GM19025 (cell line): ENCODE measurements around the gene SLC25A13.
A peak's percentile ranks its signal among the peaks of the same experiment; 100 is the strongest.
"Not testable (repeated sequence)": the region's sequence is repeated elsewhere in the genome, so short reads cannot be mapped to it uniquely, and the experiment has no call there.

ENCODE experiments used
- ATAC-seq: cut with Tn5 transposase; IDR thresholded peaks from one replicate; pipeline ENCODE4 v1.9.1; 2021; ENCODE audit warnings: mild to moderate bottlenecking, low read depth, moderate library complexity; ENCODE audit not compliant: unreplicated experiment

Gene SLC25A13, protein sequence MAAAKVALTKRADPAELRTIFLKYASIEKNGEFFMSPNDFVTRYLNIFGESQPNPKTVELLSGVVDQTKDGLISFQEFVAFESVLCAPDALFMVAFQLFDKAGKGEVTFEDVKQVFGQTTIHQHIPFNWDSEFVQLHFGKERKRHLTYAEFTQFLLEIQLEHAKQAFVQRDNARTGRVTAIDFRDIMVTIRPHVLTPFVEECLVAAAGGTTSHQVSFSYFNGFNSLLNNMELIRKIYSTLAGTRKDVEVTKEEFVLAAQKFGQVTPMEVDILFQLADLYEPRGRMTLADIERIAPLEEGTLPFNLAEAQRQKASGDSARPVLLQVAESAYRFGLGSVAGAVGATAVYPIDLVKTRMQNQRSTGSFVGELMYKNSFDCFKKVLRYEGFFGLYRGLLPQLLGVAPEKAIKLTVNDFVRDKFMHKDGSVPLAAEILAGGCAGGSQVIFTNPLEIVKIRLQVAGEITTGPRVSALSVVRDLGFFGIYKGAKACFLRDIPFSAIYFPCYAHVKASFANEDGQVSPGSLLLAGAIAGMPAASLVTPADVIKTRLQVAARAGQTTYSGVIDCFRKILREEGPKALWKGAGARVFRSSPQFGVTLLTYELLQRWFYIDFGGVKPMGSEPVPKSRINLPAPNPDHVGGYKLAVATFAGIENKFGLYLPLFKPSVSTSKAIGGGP

DNA sequence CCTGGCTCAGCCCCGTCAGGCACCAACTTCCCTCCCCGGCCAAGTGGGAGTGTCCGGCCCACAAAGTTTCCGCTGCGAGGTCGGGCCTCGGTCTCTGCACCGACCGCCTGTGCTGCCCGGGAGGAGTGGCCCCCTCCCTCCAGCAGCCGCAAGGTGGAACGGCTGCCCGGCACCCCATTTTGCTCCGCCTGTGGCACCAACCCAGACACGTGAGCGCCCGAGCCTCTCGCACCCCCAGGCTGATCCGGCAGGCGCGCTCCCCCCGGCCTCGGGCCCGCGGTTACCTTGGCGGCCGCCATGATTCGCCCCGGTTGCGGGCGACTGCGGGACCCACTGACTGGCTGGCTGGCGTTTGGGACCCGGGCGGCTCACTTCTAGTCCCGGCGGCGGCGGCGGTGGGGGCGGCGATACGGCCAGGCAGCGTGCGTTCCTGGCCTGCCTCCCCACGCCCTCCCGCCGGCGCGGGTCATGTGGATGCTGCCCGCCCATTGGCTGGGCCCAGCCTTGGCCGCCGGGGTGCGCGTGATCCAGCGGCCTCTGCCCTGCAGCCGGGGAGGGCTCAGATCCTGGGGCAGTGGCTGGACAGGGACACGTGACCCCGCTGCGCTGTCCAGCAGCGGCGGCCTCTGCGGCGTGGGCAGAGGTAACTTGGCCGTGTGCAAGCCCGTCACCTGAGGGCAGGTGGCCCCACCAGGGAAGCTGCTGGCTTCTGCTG lies at the start of gene SLC25A13:
TSS of gene SLC25A13 (minus strand) at position 441 of the 715 bp plus-strand sequence. CDS start at position 299, 142 bp downstream.
- ATAC-seq = peak; percentile 77

DNA sequence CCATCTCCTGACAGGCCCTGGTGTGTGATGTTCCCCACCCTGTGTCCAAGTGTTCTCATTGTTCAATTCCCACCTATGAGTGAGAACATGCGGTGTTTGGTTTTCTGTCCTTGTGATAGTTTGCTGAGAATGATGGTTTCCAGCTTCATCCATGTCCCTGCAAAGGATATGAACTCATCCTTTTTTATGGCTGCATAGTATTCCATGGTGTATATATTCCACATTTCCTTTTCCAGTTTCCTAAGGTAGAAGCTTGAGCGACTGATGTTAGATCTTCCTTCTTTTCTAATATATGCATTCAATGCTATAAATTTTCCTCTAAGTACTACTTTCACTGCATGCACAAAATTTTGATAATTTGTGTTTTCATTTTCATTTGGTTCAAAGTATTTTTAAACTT lies 44.0 kb upstream of the SLC25A13 start:
- ATAC-seq = not testable (repeated sequence)

DNA sequence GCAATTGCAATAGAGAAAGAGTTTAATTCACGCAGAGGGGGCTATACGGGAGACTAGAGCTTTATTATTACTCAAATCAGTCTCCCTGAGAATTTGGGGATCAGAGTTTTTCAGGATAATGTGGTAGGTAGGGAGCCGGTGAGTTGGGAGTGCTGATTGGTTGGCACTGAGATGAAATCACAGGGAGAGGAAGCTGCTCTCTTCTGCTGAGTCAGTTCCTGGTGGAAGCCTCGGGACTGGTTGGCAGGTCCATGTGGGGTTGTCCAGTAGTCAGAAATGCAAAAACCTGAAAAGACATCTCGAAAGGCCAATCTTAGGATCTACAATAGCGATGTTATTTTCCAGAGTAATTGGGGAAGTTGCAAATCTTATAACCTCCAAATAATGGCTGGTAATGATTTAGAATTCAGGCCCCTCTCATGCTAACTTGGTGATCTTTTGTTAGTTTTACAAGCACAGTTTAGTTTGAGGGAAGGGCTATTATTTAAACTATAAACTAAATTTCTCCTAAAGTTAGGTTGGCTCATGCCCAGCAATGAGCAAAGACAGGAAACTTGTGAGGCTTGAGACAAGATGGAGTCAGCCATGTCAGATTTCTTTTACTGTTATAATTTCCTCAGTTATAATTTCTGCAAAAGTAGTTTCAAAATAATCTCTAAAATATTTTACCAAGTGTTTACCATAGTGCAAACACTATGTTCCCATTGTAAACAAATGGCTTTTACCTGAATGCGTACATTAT lies 39.4 kb upstream of the SLC25A13 start:
- no peak for ATAC-seq

DNA sequence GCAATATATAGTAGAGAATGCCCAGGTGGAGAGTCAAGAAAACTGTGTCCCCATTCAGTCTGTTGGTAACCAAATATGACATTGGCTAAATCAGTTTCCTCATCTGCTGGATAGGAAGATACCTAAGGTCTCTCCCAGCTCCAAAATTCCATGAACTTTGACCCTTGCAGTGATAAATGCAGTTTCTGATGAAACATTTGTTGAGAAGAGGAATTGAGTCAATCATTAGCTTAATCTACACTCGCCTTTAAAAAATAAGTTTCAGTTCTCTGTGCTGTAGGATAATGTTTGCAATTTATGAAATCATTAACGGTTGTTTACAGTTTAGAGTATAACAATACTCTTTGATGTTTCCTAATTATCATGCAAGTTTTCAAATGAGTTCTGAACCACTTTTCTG lies 38.0 kb upstream of the SLC25A13 start:
- peak; percentile 69 for ATAC-seq

DNA sequence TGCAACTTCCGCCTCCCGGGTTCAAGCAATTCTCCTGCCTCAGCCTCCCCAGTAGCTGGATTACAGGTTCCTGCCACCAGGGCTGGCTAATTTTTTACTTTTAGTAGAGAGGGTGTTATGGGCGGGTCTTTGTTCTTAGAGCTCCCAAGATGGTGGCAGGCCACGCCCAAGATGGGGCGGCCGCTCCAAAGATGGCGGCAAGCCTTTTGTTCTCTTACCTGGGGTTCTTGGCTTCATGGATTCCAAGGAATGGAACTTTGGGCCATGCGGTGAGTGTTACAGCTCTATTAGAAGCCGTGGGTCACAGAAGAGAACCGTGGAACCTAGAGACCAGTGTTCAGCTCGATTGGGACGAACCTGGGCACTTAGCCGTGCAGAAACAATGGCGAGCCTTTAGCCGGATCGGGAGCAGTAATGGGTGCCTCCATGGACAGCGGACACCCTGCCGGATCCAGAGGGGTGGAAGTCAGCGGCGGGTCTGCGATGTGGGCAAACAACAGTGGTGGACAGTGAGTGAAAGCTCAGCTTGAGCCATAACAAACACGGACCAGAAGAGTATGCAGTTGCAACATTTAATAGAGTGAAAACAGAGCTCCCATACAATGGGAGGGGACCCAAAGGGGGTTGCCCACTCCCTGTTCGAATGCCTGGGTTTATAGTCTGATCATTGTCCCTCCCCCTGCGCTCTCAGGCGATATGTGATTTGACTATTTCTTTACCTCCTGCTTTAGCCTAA lies 36.5 kb upstream of the SLC25A13 start:
- not testable (repeated sequence) for ATAC-seq

DNA sequence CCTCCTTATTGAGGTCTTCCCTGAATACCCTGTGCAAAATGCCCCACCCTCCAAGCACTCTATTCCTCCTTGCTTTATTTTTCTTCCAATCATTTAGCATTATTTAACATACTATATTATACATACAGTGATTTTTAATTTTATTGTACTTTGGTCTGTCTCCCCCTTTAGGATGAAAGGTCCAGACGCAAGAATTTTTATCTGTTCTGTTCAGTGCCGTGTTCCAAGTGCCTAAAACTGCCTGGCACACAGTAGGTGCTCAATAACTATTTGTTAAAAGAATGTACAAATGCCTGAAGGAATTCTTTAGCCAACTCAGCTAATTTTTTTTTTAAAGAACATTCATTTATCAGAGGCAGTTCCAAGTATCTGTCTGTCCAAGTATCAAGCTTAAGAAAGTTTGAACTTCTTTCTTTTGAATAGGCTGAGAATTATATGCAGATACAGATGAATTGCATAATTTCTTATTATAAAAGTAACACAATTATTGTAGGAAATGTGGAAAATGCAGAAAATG lies 34.1 kb upstream of the SLC25A13 start:
- no peak for ATAC-seq

DNA sequence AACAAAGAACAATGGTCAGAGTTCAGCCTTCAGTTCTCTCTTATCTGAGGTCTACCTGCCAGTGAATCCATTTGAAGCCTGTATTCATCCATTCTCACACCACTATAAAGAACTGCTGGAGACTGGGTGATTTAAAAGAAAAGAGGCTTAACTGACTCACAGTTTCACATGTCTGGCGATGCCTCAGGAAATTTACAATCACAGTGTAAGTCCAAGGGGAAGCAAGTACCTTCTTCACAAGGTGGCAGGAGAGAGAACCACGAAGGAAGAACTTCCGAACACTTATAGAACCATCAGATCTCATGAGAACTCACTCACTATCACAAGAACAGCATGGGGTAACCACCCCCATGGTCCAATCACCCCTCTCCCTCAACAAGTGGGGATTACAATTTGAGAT lies 33.0 kb upstream of the SLC25A13 start:
- ATAC-seq = no peak

DNA sequence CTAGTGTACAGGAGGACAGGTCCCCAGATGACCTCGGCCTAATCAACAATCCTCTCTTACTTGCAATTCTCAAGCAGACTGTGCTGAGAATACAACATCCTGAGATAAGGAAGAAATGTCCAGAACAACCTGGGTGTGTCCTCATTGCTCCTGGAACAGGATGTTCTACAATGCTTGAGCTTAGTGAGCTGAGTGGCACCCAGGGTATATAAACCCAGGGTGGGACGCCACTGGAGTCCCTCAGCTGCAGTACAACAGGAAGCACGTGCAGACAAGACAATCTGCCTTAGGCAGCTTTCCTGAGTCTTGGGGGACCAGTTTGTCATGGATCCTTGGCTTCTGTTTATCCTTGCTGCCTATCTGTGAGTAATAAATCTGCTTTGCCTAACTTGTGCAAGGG lies 27.7 kb upstream of the SLC25A13 start:
- no peak for ATAC-seq

DNA sequence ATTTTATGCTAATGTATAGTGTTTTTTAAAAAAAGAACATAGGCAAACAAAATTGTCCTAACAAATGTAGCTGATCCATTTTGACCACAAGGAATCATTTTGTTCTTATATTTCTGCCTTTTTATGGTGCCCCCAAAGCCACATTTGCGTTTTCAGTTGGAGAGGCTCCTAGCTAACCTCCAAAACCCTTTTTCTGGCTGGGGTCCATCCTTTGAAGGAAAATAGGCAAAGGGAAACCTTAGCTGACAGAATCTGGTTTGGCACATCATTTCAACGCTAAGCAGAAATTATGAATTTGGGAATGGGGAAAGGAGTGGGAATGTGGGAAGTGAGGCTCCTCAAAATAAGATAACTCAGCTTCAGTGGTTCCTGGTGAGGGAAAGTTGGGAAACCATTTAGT lies 25.6 kb upstream of the SLC25A13 start:
- ATAC-seq = no peak

DNA sequence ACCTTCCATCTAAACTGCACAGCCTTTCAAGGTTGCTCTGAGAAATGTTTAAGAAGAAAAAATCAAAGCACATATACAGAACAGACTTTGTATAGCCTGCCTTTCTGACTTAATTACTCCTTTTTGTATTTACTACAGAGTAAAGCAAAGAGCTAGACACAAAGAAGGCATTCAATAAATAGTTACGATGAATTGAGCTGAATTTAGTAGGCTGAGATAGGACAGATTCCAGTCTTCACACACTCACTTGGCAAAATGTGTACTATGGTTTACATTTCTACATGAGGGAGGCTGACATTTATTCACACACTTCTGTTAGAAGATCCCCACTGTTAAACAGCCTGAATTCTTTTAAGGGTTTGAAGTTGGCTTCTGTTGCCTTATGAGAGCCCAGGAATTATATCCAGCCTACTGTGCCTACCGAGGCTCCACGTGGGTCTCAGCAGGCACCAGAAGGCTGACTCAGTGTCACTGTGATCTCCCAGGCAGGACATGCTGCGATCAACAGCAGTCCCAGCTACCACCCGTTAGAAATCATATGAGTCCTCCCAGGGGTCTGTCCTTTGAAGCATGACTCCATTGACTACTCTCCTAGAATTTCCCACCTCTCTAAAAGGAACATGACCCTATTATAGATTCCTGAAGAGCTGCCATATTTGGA lies 24.5 kb upstream of the SLC25A13 start:
- ATAC-seq = no peak

DNA sequence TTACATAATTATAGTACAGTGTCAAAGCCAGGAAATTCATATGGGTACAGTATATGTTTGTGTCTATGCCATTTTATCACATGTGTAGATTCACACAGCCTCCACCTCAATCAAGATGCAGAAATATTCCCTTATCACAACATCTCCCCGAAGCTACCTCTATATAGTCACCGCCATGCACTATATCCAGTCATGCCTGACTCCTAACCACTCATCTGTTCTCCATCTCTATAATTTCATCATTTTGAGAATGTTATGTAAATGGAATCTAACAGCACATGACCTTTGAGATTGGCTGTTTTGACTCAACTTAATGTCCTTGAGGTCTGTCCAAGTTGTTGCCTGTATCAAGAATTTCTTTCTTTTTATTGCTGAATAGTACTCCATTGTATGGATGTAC lies 22.3 kb upstream of the SLC25A13 start:
- no peak for ATAC-seq

DNA sequence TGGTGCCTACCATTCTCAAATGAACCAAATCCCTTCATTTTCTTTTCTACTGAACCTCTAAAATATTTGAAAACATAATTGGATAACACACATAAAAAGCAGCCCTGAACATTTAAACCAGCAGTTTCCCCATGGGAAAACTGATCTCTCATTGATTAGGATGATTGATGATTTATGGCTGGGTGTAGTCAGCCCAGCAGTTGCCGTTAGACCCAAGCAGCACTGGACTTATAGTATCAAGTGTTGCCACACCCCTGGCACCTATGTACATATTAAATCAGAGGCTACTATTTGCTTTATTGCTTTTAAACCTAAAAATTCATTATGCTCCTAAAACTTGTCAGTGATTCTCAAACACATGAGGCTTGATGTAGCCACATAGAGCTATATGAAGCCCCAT lies 20.2 kb upstream of the SLC25A13 start:
- ATAC-seq = no peak

DNA sequence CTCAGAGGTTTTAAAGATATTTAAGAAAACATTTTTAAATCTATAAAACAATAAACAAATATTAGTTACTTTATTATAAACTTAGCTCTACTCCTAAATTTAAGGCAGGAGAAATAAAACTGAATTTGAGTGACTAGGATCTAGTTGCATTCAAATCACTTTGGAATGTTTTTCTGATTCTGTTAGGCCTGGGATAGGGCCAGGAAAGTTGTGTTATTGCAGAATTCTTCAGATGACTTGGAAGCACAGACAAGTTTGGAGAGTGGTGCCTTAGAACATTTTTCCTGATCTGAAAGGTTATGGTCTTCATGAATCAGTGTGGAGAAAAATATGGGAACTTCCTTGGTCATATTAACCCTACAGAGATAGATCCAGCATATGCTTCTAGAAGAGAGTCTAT lies 15.6 kb upstream of the SLC25A13 start:
- no peak for ATAC-seq

DNA sequence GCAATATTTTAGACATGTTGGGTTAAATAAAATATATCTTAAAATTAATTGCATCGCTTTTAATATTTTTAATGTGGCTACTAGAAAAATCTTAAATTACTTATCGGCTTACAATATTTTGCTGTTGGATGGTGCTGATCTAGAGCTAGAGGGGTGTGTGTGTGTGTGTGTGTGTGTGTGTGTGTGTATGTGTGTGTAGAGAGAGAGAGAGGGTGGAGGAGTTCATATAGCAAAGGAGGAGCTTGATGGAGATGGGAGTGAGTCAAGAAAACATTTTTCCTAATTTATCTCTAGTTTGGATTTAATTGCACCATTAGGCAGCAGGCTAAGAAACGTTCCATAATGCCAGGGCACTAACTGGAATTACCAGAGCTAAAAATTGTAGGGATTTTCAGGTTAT lies 10.4 kb upstream of the SLC25A13 start:
- ATAC-seq = no peak

DNA sequence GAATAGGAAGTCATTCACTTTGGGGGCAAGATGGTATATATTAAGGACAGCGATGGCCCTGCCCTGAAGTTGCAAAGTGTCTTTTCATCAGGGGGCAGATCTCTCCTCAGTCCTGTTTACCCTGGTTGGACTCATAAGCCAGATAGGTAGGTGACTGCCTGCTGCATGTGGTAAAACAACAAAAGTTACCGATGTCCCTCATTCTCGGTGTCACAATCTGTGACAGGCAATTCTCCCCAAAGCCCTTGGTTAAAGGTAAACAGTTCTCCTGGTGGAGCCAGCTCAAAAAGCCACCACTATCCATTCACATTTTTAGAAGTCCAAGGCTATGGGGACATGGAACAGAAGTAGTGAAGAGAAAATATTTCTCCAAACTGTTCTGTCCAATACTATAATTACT lies 9.9 kb upstream of the SLC25A13 start:
- ATAC-seq = no peak

DNA sequence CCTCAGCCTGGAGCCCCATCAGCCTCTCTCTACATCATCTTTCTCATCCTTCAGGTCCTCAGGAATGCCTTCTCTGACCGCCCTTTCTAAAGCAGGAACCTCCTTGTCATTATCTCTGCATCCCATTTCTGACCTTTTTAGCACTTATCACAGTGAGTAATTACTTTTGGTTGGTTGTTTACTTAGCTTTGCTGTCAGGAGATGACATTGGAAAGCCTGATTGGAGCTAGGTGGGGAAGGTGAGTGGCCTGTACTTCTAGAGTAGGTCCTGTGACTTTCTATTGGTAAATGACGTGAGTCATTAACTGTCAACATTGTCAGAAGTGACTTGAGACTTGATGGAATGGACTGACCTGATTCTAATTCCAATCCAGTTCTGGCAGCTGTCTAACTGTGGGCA lies 9.3 kb upstream of the SLC25A13 start:
- no peak for ATAC-seq

DNA sequence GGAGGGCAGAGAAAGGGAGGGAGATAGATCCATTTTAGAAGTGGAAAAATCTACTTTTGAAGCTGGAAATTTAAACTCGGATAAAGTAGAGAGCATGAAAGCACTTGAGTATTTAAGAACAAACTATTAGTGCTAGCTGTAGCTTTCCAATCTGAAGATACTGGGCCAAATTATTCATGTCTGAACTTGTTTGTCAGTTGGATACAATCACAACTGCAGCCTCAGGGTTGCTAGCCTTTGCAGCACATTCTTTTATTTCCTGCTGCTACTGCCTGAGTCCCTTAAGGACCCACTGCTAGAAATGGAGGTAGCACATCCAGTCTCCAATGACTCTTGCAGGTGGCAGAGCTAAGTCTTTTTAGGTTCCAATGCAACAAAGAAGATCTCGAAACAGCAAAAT lies 8.3 kb upstream of the SLC25A13 start:
- ATAC-seq = no peak

DNA sequence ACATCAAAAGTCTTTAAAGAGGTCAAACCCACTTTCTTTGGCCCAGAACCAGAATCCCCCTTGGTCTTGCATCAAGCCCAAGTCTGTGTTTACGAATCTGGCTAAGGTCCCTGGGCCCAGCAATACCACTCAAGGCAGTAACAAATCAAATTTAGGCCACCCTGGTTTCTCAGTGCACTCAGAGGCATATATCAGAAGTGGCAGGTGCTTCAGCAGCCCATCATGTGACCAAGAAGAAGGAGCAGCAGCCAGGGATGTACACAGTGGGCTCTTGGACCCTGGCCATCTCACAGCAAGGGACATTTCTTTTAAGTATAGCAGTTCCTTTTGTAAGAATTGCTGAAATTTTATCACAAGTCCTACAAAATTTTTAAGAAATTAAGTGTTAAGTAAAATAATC lies 7.3 kb upstream of the SLC25A13 start:
- ATAC-seq = no peak

DNA sequence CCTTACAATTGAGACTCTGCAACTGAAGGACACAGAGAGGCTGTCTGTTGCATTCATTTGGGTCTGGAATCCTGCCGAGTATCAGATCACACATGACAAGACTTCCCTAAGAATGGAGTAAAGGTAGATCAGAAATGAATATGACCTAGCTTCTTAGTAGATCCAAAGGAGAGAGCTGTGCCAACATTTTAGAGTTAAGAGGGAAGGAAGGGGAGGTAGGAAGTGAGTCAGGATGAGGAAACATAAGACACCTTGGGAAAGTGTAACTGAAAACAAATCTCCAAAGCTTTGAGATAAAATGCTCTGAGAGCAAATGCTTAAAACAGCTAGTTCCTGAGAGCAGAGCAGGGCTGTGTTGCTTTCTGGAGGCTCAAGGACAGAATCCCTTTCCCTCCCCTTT lies 6.1 kb upstream of the SLC25A13 start:
- ATAC-seq = no peak
